ENCODE measurements around the gene INS.

INS gene

DNA sequence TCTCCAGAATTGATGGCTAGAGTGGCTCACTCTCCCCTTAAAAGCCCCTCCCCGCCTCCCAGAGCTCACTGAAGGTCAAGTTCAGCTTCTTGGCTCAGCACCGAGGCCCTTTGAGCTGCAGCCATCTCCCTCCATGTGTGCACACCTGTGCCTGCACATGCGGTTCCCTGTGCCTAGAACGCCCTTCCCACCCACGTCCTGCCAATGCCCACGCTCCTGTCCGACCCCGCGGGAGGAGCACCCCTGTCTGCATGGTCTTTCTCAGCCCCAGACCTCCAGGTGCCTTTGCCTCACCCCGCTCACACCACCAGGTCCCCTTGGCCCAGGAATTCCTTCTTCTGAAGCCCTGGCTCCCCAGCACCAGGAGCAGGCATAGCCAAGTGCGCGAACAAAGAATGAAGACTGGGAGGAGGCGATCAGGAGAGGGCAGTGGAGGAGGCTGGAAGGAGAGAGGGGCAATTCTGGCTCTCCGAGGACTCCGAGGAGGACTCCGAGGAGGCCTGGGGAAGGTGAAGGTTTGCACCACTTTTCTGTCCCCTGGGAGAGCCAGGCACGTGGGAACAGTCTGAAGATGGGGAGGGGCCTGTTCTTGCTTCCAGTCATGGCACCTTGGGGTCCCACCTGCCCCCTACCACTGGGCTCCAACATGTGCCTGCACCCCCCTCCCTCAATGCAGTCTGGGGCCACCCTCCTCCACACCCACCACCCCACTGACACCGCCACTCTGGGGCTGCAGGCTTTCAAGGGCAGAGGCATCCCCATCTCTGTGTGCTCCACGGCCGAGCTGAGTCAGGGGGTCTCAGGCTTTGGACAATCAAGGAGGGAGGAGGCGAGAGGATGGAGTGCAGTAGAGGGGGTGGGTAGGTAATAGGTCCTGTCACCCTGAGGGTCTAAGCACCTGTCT lies 39.5 kb downstream of the INS start:
- Mint-ChIP-seq H3K27ac (no peak overlapping the region), H3K27me3 (peaks cover 4% of the 10 kb centered on the region), H3K4me3 (no peak overlapping the region), H3K4me1 (ENCODE audit: low read depth) (no peaks in the 10 kb centered on the region), H3K36me3 (no peaks in the 10 kb centered on the region), H3K9me3 (ENCODE audit: low read depth) (no peaks in the 10 kb centered on the region)

DNA sequence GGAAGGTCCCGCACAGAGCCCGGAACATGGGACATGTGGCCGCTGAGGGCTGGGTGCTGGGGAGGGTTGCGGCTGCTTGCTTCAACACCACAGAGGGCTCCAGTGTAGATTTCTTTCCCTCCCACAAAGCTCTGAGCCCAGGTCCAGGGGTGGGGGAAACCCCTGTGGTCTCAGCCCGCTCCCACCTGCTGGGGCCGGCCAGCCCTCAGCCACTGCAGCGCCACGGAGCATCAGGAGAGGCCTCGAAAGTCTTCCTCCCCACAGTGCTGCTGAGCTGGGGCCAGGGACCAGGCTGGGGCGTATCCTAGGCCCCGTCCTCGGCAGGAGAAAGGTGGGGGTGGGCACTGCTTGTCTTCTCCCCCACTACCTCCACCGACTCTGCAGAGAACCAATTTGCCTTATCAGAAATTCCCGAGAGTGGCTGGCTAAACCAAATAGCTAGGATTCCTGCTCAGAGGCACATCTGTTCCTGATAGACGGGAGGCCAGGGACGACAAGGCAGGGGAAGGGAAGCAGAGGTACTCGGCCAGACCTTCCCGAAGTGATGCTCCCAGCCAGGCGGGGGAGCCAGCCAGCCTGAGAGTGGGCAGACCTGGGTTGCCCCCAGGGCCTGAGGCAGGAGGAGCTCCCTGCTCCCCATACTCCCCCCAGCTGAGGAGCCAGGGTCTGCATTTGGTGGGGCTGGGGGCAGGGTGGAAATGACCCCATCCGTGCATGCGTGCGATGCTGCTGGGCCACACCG lies 40.5 kb downstream of the INS start:
- peaks cover 4% of the 10 kb centered on the region for H3K27me3 Mint-ChIP-seq
- no peak overlapping the region for H3K4me3 Mint-ChIP-seq
- H3K9me3 Mint-ChIP-seq (ENCODE audit: low read depth) = no peaks in the 10 kb centered on the region
- H3K4me1 Mint-ChIP-seq (ENCODE audit: low read depth) = no peaks in the 10 kb centered on the region
- H3K36me3 Mint-ChIP-seq = no peaks in the 10 kb centered on the region
- no peak overlapping the region for H3K27ac Mint-ChIP-seq

DNA sequence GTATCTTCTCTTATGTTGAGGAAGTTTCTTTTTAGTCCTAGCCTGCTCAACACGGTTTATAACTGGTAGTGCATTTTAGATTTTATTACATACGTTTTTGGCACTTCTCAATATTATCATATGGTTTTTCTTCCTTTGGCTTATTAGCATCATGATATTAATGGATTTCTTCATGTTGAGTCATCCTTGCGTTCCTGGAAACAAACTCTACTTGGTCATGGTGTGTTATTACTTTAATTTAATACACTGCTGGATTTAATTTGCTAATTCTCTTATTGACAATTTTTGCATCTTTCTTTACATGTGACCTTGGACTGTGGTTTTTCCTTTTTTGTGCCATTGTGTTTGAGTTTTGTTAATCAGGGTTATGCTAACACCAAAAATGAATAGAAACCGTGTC lies 42.3 kb downstream of the INS start:
- Mint-ChIP-seq H3K27ac (no peak overlapping the region), H3K4me3 (no peak overlapping the region), H3K36me3 (no peaks in the 10 kb centered on the region), H3K9me3 (ENCODE audit: low read depth) (no peaks in the 10 kb centered on the region), H3K27me3 (peaks cover 4% of the 10 kb centered on the region), H3K4me1 (ENCODE audit: low read depth) (no peaks in the 10 kb centered on the region)

DNA sequence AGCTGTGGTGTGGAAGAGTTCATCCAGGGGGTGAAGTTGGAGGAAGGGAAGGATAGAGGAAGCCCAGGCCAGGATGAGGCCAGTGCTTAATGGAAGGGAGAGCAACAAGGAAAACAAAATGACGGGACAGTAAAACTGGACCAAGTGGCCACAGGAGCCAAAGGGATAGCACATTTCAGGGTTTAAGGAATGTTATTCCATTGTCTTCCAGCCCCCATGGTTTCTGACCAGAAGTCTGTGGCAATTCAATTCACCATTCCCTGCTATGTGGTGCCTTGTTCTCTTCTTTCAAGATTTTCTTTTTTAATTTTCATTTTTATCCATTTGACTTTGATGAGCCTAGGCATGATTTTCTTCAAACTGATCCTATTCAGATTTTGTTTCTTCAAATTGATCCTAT lies 44.3 kb downstream of the INS start:
- H3K27me3 Mint-ChIP-seq = peaks cover 6% of the 10 kb centered on the region
- no peak overlapping the region for H3K27ac Mint-ChIP-seq
- H3K4me3 Mint-ChIP-seq = no peak overlapping the region
- H3K9me3 Mint-ChIP-seq (ENCODE audit: low read depth) = no peaks in the 10 kb centered on the region
- no peaks in the 10 kb centered on the region for H3K36me3 Mint-ChIP-seq
- no peaks in the 10 kb centered on the region for H3K4me1 Mint-ChIP-seq (ENCODE audit: low read depth)

DNA sequence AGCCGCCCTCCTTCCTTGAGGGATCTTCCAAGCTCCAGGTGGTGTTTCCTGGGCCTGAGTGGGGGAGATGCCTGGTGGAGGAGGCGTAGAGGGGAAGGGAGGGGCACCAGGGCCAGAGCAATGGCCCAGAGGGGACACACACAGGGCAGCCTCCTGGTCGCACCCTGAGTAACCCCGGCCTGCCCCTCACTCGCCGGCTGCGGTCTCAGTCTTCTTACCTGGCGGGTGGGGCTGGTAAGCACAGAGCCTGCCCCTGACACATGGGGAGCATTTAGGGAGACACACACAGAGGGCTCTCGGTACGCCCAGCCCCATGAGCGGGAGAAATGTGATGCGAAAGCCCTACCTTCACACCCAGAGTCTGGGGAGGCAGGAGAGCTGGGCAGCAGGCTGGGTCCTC lies 45.7 kb downstream of the INS start:
- Mint-ChIP-seq H3K27me3 (peaks cover 4% of the 10 kb centered on the region), H3K36me3 (no peaks in the 10 kb centered on the region)

DNA sequence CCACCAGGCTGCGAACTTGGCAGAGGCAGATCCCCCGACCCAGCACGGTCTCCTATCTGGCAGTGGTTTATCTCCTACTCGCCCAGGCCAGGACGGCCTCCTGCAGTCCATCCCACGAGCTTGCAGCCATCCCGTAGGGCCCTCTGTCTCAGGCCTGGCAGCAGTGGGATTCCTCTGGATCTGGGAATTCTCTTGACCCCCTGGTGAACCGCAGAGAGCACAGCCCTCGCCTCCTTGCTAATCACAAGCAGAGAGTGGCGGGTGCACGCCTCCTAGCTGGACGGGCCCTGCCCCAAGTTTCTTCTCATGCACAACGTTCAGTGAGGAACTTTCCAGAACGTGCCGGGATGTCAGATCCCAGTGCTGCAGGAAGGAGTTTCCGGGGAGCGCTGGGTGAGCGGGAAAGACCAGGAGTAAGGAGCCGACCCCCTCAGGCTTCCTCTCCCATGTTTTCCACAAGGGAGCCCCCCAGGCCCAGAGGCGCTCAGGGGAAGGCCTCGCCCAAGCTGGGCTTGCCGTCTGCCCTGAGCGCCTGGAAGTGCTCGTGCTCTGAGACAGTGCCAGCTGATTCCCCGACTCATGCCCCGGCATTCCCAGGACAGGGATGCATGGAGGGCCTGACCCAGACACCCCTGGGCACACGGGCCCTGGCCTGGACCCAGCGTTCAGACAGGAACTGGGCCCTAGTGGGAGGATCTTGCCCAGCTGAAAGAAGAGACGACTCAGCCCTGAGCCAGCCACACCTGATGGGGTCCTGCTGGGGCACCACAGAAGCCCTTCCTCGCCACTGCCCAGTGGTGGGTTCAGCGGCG lies 46.4 kb downstream of the INS start:
- H3K4me1 Mint-ChIP-seq (ENCODE audit: low read depth) = no peaks in the 10 kb centered on the region
- H3K9me3 Mint-ChIP-seq (ENCODE audit: low read depth) = no peaks in the 10 kb centered on the region
- no peaks in the 10 kb centered on the region for H3K36me3 Mint-ChIP-seq
- H3K4me3 Mint-ChIP-seq = no peak overlapping the region
- H3K27me3 Mint-ChIP-seq = peaks cover 2% of the 10 kb centered on the region
- no peak overlapping the region for H3K27ac Mint-ChIP-seq

More for the DNA sequence above, 45.7 kb downstream of the INS start:
- Mint-ChIP-seq H3K4me1 (ENCODE audit: low read depth) (no peaks in the 10 kb centered on the region), H3K9me3 (ENCODE audit: low read depth) (no peaks in the 10 kb centered on the region), H3K27ac (no peak overlapping the region), H3K4me3 (no peak overlapping the region)

DNA sequence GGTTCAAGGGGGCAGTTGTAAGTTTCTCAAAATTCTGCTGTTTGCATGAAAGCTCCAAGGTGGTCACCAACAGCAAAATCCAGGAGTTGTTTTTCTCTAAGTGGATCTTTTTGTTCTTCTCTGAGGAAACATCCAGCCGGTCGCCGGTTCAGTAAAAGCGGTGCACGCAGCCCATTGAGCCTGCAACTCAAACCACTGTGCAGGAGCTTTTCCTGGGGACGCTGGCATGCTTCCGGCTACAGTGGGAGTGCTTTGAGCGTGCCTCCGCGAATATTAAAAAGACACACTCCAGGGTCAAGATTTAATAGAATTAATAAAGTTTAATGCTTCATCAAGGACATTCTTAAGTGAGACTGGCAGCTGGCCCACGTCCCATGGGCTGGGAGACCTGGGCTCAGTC lies 47.2 kb downstream of the INS start:
- Mint-ChIP-seq H3K9me3 (ENCODE audit: low read depth) (no peaks in the 10 kb centered on the region), H3K4me3 (no peak overlapping the region), H3K36me3 (no peaks in the 10 kb centered on the region), H3K4me1 (ENCODE audit: low read depth) (no peaks in the 10 kb centered on the region), H3K27ac (no peak overlapping the region), H3K27me3 (peaks cover 2% of the 10 kb centered on the region)

DNA sequence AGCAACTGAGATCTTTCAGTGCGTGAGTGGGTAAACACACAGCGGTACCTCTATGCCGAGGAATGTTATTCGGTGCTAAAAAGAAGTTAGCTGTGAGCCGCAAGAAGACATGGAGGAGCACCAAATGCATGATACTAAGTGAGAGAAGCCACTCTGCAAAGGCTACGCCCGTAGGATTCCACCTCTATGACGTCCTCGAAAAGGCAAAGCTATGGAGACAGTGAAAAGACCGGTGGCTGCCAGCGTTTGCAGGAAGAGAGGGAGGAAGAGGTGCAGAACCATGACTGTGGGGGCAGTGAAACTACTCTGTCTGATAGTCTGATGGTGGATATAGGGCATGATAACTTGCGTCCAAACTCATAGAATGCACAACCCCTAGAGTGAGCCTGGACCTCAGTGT lies 50.5 kb downstream of the INS start:
- H3K36me3 Mint-ChIP-seq = no peaks in the 10 kb centered on the region
- H3K27ac Mint-ChIP-seq = no peak overlapping the region
- H3K27me3 Mint-ChIP-seq = peaks cover 2% of the 10 kb centered on the region
- H3K4me1 Mint-ChIP-seq (ENCODE audit: low read depth) = no peaks in the 10 kb centered on the region
- no peaks in the 10 kb centered on the region for H3K9me3 Mint-ChIP-seq (ENCODE audit: low read depth)
- H3K4me3 Mint-ChIP-seq = no peak overlapping the region
